Stimulated activated CD4-positive, alpha-beta T cell treated with anti-CD3 and anti-CD28 coated beads, Interleukin-1b, Interleukin-23, amount 100 ng/mL, for 24 hours (primary cell): ENCODE data around the gene PJA2.
A peak's percentile ranks its signal among the peaks of the same experiment; 100 is the strongest.

Experiments used
- DNase-seq, 4 experiments: peaks; one replicate each; pipeline ENCODE4 v3.0.0-alpha.2; 2020; ENCODE audit warnings: low read depth in 4 of 4, low spot score in 1 of 4

PJA2 gene

GRCh38 chr5:109410389-109411148, 795 bp upstream of the PJA2 start:
- peak in 2 of 4 experiments; percentile 3 for DNase-seq

GRCh38 chr5:109408991-109409843, 557 bp downstream of the PJA2 start:
- DNase-seq, result peak; percentile 38 to 71 (median 61)

DNA sequence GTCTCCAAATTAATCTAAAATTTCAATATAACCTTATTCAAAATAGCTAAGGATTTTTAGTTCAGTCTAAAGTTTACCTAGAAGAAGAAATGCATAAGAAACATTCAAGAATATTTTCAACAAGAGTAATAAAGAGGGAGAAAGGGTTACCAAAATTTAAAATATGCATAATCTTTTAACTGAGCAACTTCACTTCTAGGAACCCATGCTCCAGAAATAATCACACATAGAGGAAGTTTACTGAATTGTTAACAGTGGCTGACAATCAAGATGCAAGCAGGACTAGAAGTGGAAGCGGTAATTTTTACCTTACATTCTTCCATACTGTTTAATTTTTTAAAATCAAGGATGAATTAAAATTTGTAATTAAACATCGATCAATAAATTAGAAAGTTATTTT, 1.9 kb downstream of the PJA2 start:
- DNase-seq, result no peak

GRCh38 chr5:109406719-109407118, 3.1 kb downstream of the PJA2 start:
- DNase-seq, result no peak

GRCh38 chr5:109404428-109404960, 5.3 kb downstream of the PJA2 start:
- DNase-seq, result no peak

DNA sequence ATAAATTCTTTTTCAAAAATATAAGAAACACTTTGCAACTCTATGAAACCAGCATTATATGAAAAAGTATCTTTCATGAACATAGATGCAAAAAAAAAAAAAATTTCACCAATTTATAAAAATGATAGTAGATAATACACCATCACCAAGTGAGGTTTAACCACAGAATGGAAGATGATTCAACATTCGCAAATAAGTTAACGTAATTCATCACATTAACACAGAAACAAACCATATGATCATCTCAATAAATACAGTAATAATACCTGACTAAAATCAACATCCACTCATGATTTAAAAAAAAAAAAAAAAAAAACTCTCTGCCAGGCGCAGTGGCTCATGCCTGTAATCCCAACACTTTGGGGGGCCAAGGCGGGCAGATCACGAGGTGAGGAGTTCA, 6.3 kb downstream of the PJA2 start:
- no peak for DNase-seq

GRCh38 chr5:109399092-109399759, 10.5 kb downstream of the PJA2 start:
- no peak for DNase-seq

DNA sequence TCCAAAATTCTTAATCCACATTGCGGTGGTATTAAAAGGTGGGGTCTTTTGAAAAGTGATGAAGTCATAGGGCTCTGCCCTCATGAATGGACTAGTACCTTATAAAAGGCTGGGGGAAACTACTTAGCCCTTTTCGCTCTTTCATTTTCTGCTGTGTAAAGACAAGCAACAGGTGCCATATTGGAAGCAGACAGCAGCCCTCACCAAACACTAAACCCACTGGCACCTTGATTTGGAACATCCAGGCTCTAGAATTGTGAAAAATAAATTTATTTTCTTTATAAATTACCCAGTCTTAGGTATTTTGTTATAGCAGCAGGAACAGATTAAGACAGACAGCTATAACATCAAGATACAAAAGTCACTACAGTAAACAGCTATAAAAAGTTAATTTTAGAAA, 12.8 kb downstream of the PJA2 start:
- no peak for DNase-seq

DNA sequence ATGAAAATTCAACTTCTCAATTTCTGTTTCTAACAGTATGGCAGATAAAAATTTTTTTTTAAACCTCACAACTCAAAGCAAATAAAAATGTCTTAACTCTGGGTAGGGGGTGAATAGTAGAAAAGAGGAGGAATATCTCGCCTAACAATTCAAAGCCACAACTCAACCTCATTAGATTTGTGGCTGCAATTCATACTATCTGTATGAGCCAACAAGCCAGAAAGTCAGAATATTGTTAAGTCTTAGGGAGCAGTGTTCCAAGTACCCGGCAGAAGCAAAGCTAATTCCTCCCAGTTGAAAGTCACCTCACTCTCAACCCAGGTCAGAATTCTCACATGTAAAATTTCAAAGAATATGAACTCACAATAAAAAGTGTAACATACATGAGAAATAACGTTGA, 15.0 kb downstream of the PJA2 start:
- no peak for DNase-seq

DNA sequence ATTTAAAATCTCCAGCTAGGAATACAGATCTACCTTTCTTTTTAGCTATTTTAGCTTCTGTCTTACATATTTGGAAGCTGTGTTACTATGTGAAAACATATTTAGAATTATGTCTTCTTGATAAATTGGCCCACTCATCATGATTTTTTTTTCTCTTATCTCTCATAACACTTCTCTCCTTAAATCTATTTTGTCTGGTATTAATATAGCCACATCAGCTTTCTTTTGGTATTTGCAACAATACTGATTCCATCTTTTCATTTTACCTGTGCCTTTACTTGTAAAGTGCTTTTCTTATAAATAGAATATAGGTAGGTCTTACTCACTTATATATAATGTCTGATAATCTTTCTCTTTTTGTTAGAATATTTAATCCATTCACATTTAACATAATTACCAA, 19.6 kb downstream of the PJA2 start:
- no peak for DNase-seq

GRCh38 chr5:109388407-109388806, 21.4 kb downstream of the PJA2 start:
- no peak for DNase-seq

- no peak for DNase-seq
These were observed 22.3 kb downstream of the PJA2 start for GRCh38 chr5:109387408-109387974.

- no peak for DNase-seq
These were observed 31.7 kb downstream of the PJA2 start for GRCh38 chr5:109378095-109378494.

- no peak for DNase-seq
These were observed 35.1 kb downstream of the PJA2 start for GRCh38 chr5:109374625-109375024.

- no peak for DNase-seq
These were observed 35.8 kb downstream of the PJA2 start for GRCh38 chr5:109373932-109374331.

DNA sequence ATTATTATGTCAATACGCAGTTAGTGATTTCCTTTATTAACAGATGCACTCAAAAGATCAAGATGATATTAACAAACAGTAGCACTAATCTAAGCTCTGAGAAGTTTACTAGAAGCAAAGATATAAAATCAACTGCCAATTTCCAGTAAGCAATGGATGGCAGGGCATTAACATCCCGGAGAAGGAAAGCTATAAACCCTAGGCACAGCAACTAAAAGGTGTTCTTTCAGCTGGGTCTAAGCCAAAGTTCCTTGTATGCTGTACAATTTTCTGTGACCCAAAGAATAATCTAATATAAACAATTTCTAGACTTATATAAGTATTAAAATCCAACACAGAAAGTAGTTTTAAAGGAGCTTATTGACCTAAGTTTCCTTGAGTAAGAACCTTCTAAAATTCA, 39.4 kb downstream of the PJA2 start:
- DNase-seq, result no peak

DNA sequence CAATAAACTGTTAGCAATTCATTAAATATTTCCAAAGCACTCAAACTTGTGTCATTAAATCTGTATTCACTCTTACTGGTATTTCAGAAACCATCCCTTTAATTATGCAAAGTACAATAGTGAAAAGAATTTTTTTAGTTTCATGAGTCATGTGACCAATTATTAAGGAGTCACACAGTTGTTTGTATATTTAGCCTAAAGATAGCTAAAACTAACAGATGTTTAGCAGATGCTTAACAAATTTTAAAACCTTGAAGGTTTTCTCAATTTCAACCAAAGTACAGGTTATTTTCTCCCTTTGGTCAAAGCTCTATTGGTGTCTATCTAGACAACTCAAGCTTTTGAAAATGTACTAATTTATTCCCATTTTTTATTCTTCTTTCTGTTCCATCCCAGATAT, 44.1 kb downstream of the PJA2 start:
- DNase-seq, result no peak

DNA sequence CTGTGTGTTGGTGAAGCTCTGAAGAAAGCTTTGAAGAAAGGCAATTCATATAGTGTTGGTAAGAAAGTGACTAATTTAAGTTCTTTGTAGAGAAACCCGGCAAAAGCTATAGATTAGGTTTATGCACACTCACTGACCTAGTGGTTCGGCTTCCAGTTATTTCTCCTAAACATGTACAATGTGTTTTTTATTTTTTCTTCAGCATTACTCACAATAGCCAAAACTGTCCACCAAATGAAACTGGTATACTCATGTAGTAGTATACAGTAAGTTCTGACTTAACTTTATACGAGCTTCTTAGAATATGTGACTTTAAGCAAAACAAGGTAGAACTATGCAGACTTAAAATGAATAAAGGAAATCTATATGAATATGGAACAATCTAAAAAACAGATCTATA, 44.8 kb downstream of the PJA2 start:
- no peak for DNase-seq

DNA sequence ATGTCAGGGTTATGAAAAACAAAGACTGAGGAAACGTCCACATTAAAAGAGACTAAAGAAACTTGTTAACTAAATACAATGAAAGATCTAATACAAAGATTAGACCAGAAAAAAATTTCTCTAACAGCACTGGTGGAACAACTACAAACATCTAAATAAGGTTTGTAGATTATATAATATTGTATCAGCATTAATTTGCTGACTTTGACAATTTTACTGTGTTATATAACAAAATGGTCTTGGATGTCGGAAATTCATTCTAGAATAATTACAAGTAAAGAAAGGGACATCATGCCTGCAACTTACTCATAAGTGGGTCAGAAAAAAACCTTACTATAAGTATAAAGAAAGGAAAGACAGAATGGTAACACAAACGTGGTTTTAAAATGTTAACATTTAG, 50.1 kb downstream of the PJA2 start:
- no peak for DNase-seq

DNA sequence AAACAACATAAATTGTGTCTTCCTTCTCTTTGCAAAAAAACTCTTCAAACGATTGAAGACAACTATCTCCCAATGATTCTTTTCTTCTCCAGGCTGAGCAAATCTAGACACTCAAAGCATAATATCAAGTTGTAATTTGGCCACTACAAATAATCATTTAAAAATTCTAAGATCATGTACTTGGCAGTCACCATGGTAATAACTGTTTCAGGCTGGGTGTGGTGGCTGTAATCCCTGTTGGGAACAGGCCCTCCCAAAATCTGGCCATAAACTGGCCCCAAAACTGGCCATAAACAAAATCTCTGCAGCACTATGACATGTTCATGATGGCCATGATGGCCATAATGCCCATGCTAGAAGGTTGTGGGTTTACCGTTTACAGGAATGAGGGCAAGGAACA, 52.0 kb downstream of the PJA2 start:
- DNase-seq, result no peak

DNA sequence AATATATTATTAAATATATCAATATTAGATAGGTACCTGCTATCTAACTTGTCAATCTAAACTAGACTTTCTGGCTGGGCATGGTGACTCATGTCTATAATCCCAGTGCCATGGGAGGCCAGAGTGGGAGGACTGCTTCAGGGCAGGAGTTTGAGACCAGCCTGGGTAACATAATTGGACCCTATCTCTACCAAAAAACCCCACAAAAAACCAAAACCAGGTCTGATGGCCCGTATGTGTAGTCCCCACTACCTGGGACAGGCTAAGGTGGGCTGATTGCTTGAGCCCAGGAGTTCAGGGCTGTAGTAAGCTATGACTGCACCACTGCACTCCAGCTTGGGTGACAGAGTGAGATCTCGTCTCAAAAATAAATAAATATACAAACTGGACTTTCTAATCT, 55.0 kb downstream of the PJA2 start:
- DNase-seq, result no peak
